IMR-90 (cell line): ENCODE results near the gene KLF16.

Source experiments
- FOS ChIP-seq: fragments of 150-350 bp; IDR thresholded peaks from 2 replicates; pipeline ENCODE4 v1.6.1; 2016; ENCODE audit warnings: low read depth, low read length
- POLR2A ChIP-seq: IDR thresholded peaks from 2 replicates; pipeline ENCODE4 v1.6.1; 2012; ENCODE audit warnings: mild to moderate bottlenecking, low read depth, low read length
- RAD21 ChIP-seq: IDR thresholded peaks from 2 replicates; pipeline ENCODE4 v1.6.1; 2012; ENCODE audit warnings: low read length, improper control_type of control experiment
- SMC3 ChIP-seq: fragments of 150-350 bp; IDR thresholded peaks from 2 replicates; pipeline ENCODE4 v1.6.1; 2016; ENCODE audit warnings: low read depth, mild to moderate bottlenecking, antibody characterized with exemption, low read length, moderate library complexity
- TF ChIP-seq, protein P1 (sequence below): conservative IDR thresholded peaks from 2 replicates; pipeline ENCODE4 v1.5.1; 2012; ENCODE audit warnings: mild to moderate bottlenecking, low read depth, low read length, improper control_type of control experiment
- TF ChIP-seq, protein P2 (sequence below): fragments of 150-350 bp; IDR thresholded peaks from 2 replicates; pipeline ENCODE4 v1.6.1; 2016; ENCODE audit warnings: low read depth, mild to moderate bottlenecking, low read length, moderate library complexity, borderline replicate concordance

DNA sequence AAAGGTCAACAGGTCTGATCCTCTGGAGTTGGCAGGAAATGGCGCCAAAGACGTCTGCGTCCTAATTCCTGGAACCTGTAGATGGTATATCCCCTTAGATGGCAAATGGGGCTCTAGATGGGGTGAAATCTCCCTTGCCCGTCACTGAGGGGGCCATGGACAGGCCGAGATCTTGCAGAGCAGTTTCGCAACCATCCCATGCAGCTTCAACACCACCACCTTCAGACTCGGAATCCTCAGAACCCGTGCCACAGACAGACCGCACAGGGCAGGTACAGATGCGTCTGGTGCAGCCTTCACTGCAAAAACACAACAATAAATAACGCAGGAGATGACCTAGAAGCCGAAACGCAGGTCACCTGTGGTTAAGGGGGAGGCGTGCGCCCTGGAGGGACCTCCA is 32.8 kb downstream of the KLF16 start:
- TF ChIP-seq FOS (no peak), SMC3 (no peak), POLR2A (no peak), RAD21 (no peak)
- TF ChIP-seq, protein P1, sequence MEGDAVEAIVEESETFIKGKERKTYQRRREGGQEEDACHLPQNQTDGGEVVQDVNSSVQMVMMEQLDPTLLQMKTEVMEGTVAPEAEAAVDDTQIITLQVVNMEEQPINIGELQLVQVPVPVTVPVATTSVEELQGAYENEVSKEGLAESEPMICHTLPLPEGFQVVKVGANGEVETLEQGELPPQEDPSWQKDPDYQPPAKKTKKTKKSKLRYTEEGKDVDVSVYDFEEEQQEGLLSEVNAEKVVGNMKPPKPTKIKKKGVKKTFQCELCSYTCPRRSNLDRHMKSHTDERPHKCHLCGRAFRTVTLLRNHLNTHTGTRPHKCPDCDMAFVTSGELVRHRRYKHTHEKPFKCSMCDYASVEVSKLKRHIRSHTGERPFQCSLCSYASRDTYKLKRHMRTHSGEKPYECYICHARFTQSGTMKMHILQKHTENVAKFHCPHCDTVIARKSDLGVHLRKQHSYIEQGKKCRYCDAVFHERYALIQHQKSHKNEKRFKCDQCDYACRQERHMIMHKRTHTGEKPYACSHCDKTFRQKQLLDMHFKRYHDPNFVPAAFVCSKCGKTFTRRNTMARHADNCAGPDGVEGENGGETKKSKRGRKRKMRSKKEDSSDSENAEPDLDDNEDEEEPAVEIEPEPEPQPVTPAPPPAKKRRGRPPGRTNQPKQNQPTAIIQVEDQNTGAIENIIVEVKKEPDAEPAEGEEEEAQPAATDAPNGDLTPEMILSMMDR = no peak
- TF ChIP-seq, protein P2, sequence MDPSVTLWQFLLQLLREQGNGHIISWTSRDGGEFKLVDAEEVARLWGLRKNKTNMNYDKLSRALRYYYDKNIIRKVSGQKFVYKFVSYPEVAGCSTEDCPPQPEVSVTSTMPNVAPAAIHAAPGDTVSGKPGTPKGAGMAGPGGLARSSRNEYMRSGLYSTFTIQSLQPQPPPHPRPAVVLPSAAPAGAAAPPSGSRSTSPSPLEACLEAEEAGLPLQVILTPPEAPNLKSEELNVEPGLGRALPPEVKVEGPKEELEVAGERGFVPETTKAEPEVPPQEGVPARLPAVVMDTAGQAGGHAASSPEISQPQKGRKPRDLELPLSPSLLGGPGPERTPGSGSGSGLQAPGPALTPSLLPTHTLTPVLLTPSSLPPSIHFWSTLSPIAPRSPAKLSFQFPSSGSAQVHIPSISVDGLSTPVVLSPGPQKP = no peak
